ENCODE measurements around the gene LAMP5.

LAMP5 gene

DNA sequence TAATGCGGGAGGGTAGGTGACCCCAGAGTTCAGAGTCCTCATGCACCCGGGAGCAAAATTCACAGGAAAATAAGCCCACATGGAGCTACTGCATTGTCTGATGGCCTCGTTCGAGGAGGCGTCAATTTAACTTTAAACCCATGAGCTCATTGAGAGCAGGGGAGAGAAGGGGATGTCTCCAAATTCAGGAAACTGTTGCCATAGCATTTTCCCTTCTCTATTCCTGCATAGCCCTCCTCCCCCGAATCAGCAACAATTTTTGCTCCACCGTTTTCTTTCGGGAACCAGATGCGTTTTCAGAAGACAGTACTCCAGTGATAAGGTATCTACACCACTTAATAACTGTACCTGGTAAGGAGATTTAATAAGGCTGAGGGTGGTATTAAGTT is 324 bp upstream of the LAMP5 start:
- H3K4ac ChIP-seq (ENCODE audit: low read depth, low read length): no peak overlapping the region
- H3K18ac ChIP-seq (ENCODE audit: low read length): no peak overlapping the region
- no peak for DNase-seq
- H2BK120ac ChIP-seq (ENCODE audit: insufficient read depth, low read length, poor library complexity): no peak overlapping the region
- H3K14ac ChIP-seq (ENCODE audit: low read length): no peak overlapping the region
- H2BK5ac ChIP-seq (ENCODE audit: low read depth, low read length, poor library complexity): no peak overlapping the region
- no peak overlapping the region for H3K4me2 ChIP-seq (ENCODE audit: low read length)
- peaks cover 2% of the 10 kb centered on the region for H3K9me3 ChIP-seq (ENCODE audit: insufficient read depth, low read depth, low read length)
- no peak overlapping the region for H2AK5ac ChIP-seq (ENCODE audit: low read length)
- H2BK12ac ChIP-seq (ENCODE audit: low read length): no peak overlapping the region
- no CpG with 5 or more reads among the region's 9 CpGs for WGBS (ENCODE audit: extremely low coverage, insufficient coverage, insufficient read length)
- no peak overlapping the region for H3K9ac ChIP-seq (ENCODE audit: low read length)
- no peak overlapping the region for H4K8ac ChIP-seq (ENCODE audit: low read depth, low read length)
- H3K79me2 ChIP-seq (ENCODE audit: control insufficient read depth, insufficient read depth, low read length, poor library complexity): no peaks in the 10 kb centered on the region
- no peaks in the 10 kb centered on the region for H3K79me1 ChIP-seq (ENCODE audit: low read length)
- no peak overlapping the region for H4K12ac ChIP-seq (ENCODE audit: low read depth, low read length)
- H3K23ac ChIP-seq (ENCODE audit: low read length): no peak overlapping the region
- H3K4me3 ChIP-seq (ENCODE audit: low read depth, low read length): no peak overlapping the region
- no peak overlapping the region for H2AFZ ChIP-seq (ENCODE audit: insufficient read depth, low read length, poor library complexity)
- no peaks in the 10 kb centered on the region for H3K36me3 ChIP-seq (ENCODE audit: control insufficient read depth in 1 of 2, insufficient read depth in 2 of 2, low read length in 2 of 2)
- no peak overlapping the region for H3K27ac ChIP-seq (ENCODE audit: low read depth, low read length)
- peaks cover 50% of the 10 kb centered on the region for H3K27me3 ChIP-seq (ENCODE audit: insufficient read depth, low read length)
- peaks cover 11% of the 10 kb centered on the region in 2 experiments for H3K4me1 ChIP-seq (ENCODE audit: control insufficient read depth in 1 of 2, insufficient read depth in 2 of 2, low read length in 2 of 2)
- H4K91ac ChIP-seq (ENCODE audit: low read depth, low read length): no peak overlapping the region

DNA sequence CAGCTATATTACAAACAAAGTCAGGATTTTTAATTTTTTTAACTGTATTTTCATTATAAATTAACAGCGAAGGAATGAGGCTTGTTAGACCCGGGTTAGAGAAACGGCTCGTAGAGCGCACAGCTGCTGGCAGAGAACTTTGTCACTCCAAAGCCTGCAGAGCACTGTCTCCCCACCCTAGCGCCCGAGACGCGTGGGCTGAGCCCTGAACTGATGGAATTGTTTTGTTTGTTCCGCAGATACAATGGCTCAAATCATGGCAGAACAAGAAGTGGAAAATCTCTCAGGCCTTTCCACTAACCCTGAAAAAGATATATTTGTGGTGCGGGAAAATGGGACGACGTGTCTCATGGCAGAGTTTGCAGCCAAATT is 810 bp downstream of the LAMP5 start:
- no peaks in the 10 kb centered on the region for H3K79me2 ChIP-seq (ENCODE audit: control insufficient read depth, insufficient read depth, low read length, poor library complexity)
- no peak overlapping the region for H2AFZ ChIP-seq (ENCODE audit: insufficient read depth, low read length, poor library complexity)
- no CpG with 5 or more reads among the region's 13 CpGs for WGBS (ENCODE audit: extremely low coverage, insufficient coverage, insufficient read length)

GRCh38 chr20:9515741-9516233 is 1.4 kb downstream of the LAMP5 start:
- no peak overlapping the region for H2AK5ac ChIP-seq (ENCODE audit: low read length)
- no peak overlapping the region for H3K27ac ChIP-seq (ENCODE audit: low read depth, low read length)
- WGBS (ENCODE audit: extremely low coverage, insufficient coverage, insufficient read length): no CpG with 5 or more reads among the region's 38 CpGs

More for the DNA sequence above, 810 bp downstream of the LAMP5 start:
- H4K8ac ChIP-seq (ENCODE audit: low read depth, low read length): no peak overlapping the region
- no peak overlapping the region for H3K27ac ChIP-seq (ENCODE audit: low read depth, low read length)
- no peak overlapping the region for H3K14ac ChIP-seq (ENCODE audit: low read length)
- no peak overlapping the region for H4K91ac ChIP-seq (ENCODE audit: low read depth, low read length)
- no peak overlapping the region for H4K12ac ChIP-seq (ENCODE audit: low read depth, low read length)
- no peak overlapping the region for H3K18ac ChIP-seq (ENCODE audit: low read length)
- DNase-seq: no peak
- H3K4ac ChIP-seq (ENCODE audit: low read depth, low read length): no peak overlapping the region
- H3K79me1 ChIP-seq (ENCODE audit: low read length): no peaks in the 10 kb centered on the region
- H3K4me2 ChIP-seq (ENCODE audit: low read length): peak overlapping the region; percentile 53
- H2BK5ac ChIP-seq (ENCODE audit: low read depth, low read length, poor library complexity): no peak overlapping the region
- no peak overlapping the region for H3K4me3 ChIP-seq (ENCODE audit: low read depth, low read length)
- H3K27me3 ChIP-seq (ENCODE audit: insufficient read depth, low read length): peaks cover 43% of the 10 kb centered on the region
- no peaks in the 10 kb centered on the region for H3K36me3 ChIP-seq (ENCODE audit: control insufficient read depth in 1 of 2, insufficient read depth in 2 of 2, low read length in 2 of 2)
- H2BK120ac ChIP-seq (ENCODE audit: insufficient read depth, low read length, poor library complexity): no peak overlapping the region
- H3K4me1 ChIP-seq (ENCODE audit: control insufficient read depth in 1 of 2, insufficient read depth in 2 of 2, low read length in 2 of 2): peaks cover 11% of the 10 kb centered on the region in 2 experiments
- no peak overlapping the region for H3K23ac ChIP-seq (ENCODE audit: low read length)
- no peak overlapping the region for H3K9ac ChIP-seq (ENCODE audit: low read length)
- H2AK5ac ChIP-seq (ENCODE audit: low read length): no peak overlapping the region
- peaks cover 2% of the 10 kb centered on the region for H3K9me3 ChIP-seq (ENCODE audit: insufficient read depth, low read depth, low read length)
- no peak overlapping the region for H2BK12ac ChIP-seq (ENCODE audit: low read length)

GRCh38 chr20:9516234-9516871 is 2.0 kb downstream of the LAMP5 start:
- DNase-seq: no peak
- Histone ChIP-seq H3K27ac (ENCODE audit: low read depth, low read length) (no peak overlapping the region), H2BK12ac (ENCODE audit: low read length) (no peak overlapping the region), H3K27me3 (ENCODE audit: insufficient read depth, low read length) (peaks cover 40% of the 10 kb centered on the region), H3K4ac (ENCODE audit: low read depth, low read length) (no peak overlapping the region), H4K12ac (ENCODE audit: low read depth, low read length) (no peak overlapping the region), H4K91ac (ENCODE audit: low read depth, low read length) (no peak overlapping the region), H3K18ac (ENCODE audit: low read length) (no peak overlapping the region), H3K23ac (ENCODE audit: low read length) (no peak overlapping the region), H4K8ac (ENCODE audit: low read depth, low read length) (no peak overlapping the region), H3K4me1 (ENCODE audit: control insufficient read depth in 1 of 2, insufficient read depth in 2 of 2, low read length in 2 of 2) (peaks cover 11% of the 10 kb centered on the region in 2 experiments), H2BK120ac (ENCODE audit: insufficient read depth, low read length, poor library complexity) (no peak overlapping the region), H2AK5ac (ENCODE audit: low read length) (no peak overlapping the region), H2BK5ac (ENCODE audit: low read depth, low read length, poor library complexity) (no peak overlapping the region), H3K79me2 (ENCODE audit: control insufficient read depth, insufficient read depth, low read length, poor library complexity) (no peaks in the 10 kb centered on the region), H3K79me1 (ENCODE audit: low read length) (no peaks in the 10 kb centered on the region), H3K4me2 (ENCODE audit: low read length) (peak overlapping the region; percentile 53), H3K36me3 (ENCODE audit: control insufficient read depth in 1 of 2, insufficient read depth in 2 of 2, low read length in 2 of 2) (no peaks in the 10 kb centered on the region), H2AFZ (ENCODE audit: insufficient read depth, low read length, poor library complexity) (no peak overlapping the region), H3K9me3 (ENCODE audit: insufficient read depth, low read depth, low read length) (peaks cover 2% of the 10 kb centered on the region), H3K4me3 (ENCODE audit: low read depth, low read length) (peak overlapping the region; percentile 6), H3K9ac (ENCODE audit: low read length) (no peak overlapping the region), H3K14ac (ENCODE audit: low read length) (no peak overlapping the region)
- WGBS (ENCODE audit: extremely low coverage, insufficient coverage, insufficient read length): no CpG with 5 or more reads among the region's 28 CpGs

More at GRCh38 chr20:9515741-9516233, 1.4 kb downstream of the LAMP5 start:
- Histone ChIP-seq H3K4me1 (ENCODE audit: control insufficient read depth in 1 of 2, insufficient read depth in 2 of 2, low read length in 2 of 2) (peaks cover 11% of the 10 kb centered on the region in 2 experiments), H3K9ac (ENCODE audit: low read length) (no peak overlapping the region), H3K79me2 (ENCODE audit: control insufficient read depth, insufficient read depth, low read length, poor library complexity) (no peaks in the 10 kb centered on the region), H2BK5ac (ENCODE audit: low read depth, low read length, poor library complexity) (no peak overlapping the region), H2BK12ac (ENCODE audit: low read length) (no peak overlapping the region), H4K91ac (ENCODE audit: low read depth, low read length) (no peak overlapping the region), H3K4me3 (ENCODE audit: low read depth, low read length) (no peak overlapping the region), H3K18ac (ENCODE audit: low read length) (no peak overlapping the region), H3K4ac (ENCODE audit: low read depth, low read length) (no peak overlapping the region), H3K14ac (ENCODE audit: low read length) (no peak overlapping the region), H3K9me3 (ENCODE audit: insufficient read depth, low read depth, low read length) (peaks cover 2% of the 10 kb centered on the region), H2AFZ (ENCODE audit: insufficient read depth, low read length, poor library complexity) (no peak overlapping the region), H2BK120ac (ENCODE audit: insufficient read depth, low read length, poor library complexity) (no peak overlapping the region), H3K79me1 (ENCODE audit: low read length) (no peaks in the 10 kb centered on the region), H3K4me2 (ENCODE audit: low read length) (peak overlapping the region; percentile 53), H3K36me3 (ENCODE audit: control insufficient read depth in 1 of 2, insufficient read depth in 2 of 2, low read length in 2 of 2) (no peaks in the 10 kb centered on the region), H4K8ac (ENCODE audit: low read depth, low read length) (no peak overlapping the region), H4K12ac (ENCODE audit: low read depth, low read length) (no peak overlapping the region), H3K27me3 (ENCODE audit: insufficient read depth, low read length) (peaks cover 40% of the 10 kb centered on the region), H3K23ac (ENCODE audit: low read length) (no peak overlapping the region)
- DNase-seq: no peak

All from trophoblast cell (in vitro differentiated cells and primary cell).